ENCODE measurements around the gene LKAAEAR1.
"Not testable (repeated sequence)": the region's sequence is repeated elsewhere in the genome, so short reads cannot be mapped to it uniquely, and the experiment has no call there.

LKAAEAR1 gene

GRCh38 chr20:64099086-64099786, 15.0 kb upstream of the LKAAEAR1 start:
- no peak for DNase-seq (ENCODE audit: low read depth in 1 of 2, low spot score in 1 of 2)

- DNase-seq (ENCODE audit: low read depth in 1 of 2, low spot score in 1 of 2): no peak
Measured at GRCh38 chr20:64098471-64099013, 14.3 kb upstream of the LKAAEAR1 start.

GRCh38 chr20:64096535-64096934, 12.3 kb upstream of the LKAAEAR1 start:
- no peak for DNase-seq (ENCODE audit: low read depth in 1 of 2, low spot score in 1 of 2)

GRCh38 chr20:64095927-64096326, 11.7 kb upstream of the LKAAEAR1 start:
- DNase-seq (ENCODE audit: low read depth in 1 of 2, low spot score in 1 of 2): no peak

GRCh38 chr20:64095455-64095854, 11.3 kb upstream of the LKAAEAR1 start:
- no peak for DNase-seq (ENCODE audit: low read depth in 1 of 2, low spot score in 1 of 2)

- DNase-seq (ENCODE audit: low read depth in 1 of 2, low spot score in 1 of 2): no peak
Measured at GRCh38 chr20:64093013-64093503, 8.9 kb upstream of the LKAAEAR1 start.

- no peak for DNase-seq (ENCODE audit: low read depth in 1 of 2, low spot score in 1 of 2)
Measured at GRCh38 chr20:64092258-64093012, 8.2 kb upstream of the LKAAEAR1 start.

- no peak for DNase-seq (ENCODE audit: low read depth in 1 of 2, low spot score in 1 of 2)
Measured at GRCh38 chr20:64091770-64092169, 7.6 kb upstream of the LKAAEAR1 start.

GRCh38 chr20:64091340-64091739, 7.1 kb upstream of the LKAAEAR1 start:
- DNase-seq (ENCODE audit: low read depth in 1 of 2, low spot score in 1 of 2): no peak

- no peak for DNase-seq (ENCODE audit: low read depth in 1 of 2, low spot score in 1 of 2)
Measured at GRCh38 chr20:64090165-64090564, 6.0 kb upstream of the LKAAEAR1 start.

- DNase-seq (ENCODE audit: low read depth in 1 of 2, low spot score in 1 of 2): not testable (repeated sequence)
Measured at GRCh38 chr20:64088586-64088985, 4.4 kb upstream of the LKAAEAR1 start.

- not testable (repeated sequence) for DNase-seq (ENCODE audit: low read depth in 1 of 2, low spot score in 1 of 2)
Measured at GRCh38 chr20:64087226-64087825, 3.1 kb upstream of the LKAAEAR1 start.

GRCh38 chr20:64086801-64087200, 2.6 kb upstream of the LKAAEAR1 start:
- DNase-seq (ENCODE audit: low read depth in 1 of 2, low spot score in 1 of 2): no peak

GRCh38 chr20:64084685-64085152, 521 bp upstream of the LKAAEAR1 start:
- DNase-seq (ENCODE audit: low read depth in 1 of 2, low spot score in 1 of 2): no peak

GRCh38 chr20:64083378-64083803, 807 bp downstream of the LKAAEAR1 start:
- DNase-seq (ENCODE audit: low read depth in 1 of 2, low spot score in 1 of 2): peak; percentile 30 to 60

GRCh38 chr20:64082820-64083377, 1.3 kb downstream of the LKAAEAR1 start:
- no peak for DNase-seq (ENCODE audit: low read depth in 1 of 2, low spot score in 1 of 2)

- no peak for DNase-seq (ENCODE audit: low read depth in 1 of 2, low spot score in 1 of 2)
Measured at GRCh38 chr20:64082126-64082731, 2.0 kb downstream of the LKAAEAR1 start.

GRCh38 chr20:64081624-64081964, 2.6 kb downstream of the LKAAEAR1 start:
- no peak for DNase-seq (ENCODE audit: low read depth in 1 of 2, low spot score in 1 of 2)

GRCh38 chr20:64080813-64081623, 3.2 kb downstream of the LKAAEAR1 start:
- DNase-seq (ENCODE audit: low read depth in 1 of 2, low spot score in 1 of 2): no peak

All from stimulated activated CD4-positive, alpha-beta T cell treated with anti-CD3 and anti-CD28 coated beads, Interleukin-15, amount 100 ng/mL, for 1 hour (primary cell).